H1 (cell line): ENCODE results near the gene RNF38.

Experiments
- EZH2 ChIP-seq: fragments of 200-600 bp; sonication (generic); IDR thresholded peaks from 2 replicates; pipeline ENCODE4 v1.7.1; 2012; ENCODE audit warnings: low read depth, mild to moderate bottlenecking, moderate library complexity, low read length, inconsistent platforms; ENCODE audit not compliant: severe bottlenecking
- JUN ChIP-seq: IDR thresholded peaks from 2 replicates; pipeline ENCODE4 v1.6.1; 2011; ENCODE audit warnings: low read depth, mild to moderate bottlenecking, improper control_type of control experiment, low read length
- RFX5 ChIP-seq: IDR thresholded peaks from 2 replicates; pipeline ENCODE4 v1.6.1; 2011; ENCODE audit warnings: low read depth, low read length, improper control_type of control experiment, borderline replicate concordance
- SP1 ChIP-seq: IDR thresholded peaks from 2 replicates; pipeline ENCODE4 v1.6.1; 2011; ENCODE audit warnings: low read depth, low read length
- TAF7 ChIP-seq: optimal IDR thresholded peaks from 2 replicates; pipeline ENCODE3; 2011; ENCODE audit warnings: low read depth, mild to moderate bottlenecking, inconsistent platforms, low read length, moderate library complexity, borderline replicate concordance
- TF ChIP-seq, protein P1 (sequence below), 3 experiments: IDR thresholded peaks; 1 replicate in 2 of 3; 2 replicates in 1 of 3; pipeline versions ENCODE4 v1.5.1 to v1.6.1; 2011; ENCODE audit warnings: low read length in 3 of 3, mild to moderate bottlenecking in 3 of 3, inconsistent platforms in 2 of 3, low read depth in 1 of 3, moderate library complexity in 1 of 3; ENCODE audit not compliant: insufficient read depth in 1 of 3; ENCODE audit errors: control extremely low read depth in 1 of 3

DNA sequence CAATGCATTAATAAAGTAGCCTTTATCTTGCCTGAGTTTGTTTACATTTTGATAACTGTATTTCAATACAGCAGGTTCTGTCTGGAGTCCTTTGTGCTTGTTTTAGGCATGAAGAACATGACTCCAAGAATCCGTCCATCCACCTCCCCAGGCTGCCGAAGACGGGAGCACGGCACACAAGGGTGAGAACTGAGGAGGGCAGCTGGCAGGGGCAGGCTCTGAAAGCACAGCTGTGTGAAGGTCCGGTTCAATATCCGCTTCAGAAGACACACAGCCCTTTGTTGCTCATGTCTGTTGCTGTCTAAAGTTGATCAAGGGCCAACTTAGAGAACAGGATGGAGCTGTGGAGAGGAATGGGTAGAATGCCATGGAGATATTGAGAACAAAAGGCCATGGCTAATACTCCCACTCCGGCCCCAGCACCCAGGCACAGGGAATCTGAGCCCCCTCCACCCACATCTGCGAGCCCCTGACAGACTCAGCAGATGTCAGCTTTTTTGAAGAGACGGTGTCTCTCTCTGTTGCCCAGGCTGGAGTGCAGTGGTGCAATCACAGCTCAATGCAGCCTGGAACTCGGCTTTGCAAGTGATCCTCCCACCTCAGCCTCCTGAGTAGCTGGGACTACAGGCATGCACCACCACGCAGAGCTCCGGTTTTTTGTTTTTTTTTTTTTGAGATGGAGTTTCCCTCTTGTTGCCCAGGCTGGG, 83.3 kb downstream of the RNF38 start:
- TF ChIP-seq, protein P1, sequence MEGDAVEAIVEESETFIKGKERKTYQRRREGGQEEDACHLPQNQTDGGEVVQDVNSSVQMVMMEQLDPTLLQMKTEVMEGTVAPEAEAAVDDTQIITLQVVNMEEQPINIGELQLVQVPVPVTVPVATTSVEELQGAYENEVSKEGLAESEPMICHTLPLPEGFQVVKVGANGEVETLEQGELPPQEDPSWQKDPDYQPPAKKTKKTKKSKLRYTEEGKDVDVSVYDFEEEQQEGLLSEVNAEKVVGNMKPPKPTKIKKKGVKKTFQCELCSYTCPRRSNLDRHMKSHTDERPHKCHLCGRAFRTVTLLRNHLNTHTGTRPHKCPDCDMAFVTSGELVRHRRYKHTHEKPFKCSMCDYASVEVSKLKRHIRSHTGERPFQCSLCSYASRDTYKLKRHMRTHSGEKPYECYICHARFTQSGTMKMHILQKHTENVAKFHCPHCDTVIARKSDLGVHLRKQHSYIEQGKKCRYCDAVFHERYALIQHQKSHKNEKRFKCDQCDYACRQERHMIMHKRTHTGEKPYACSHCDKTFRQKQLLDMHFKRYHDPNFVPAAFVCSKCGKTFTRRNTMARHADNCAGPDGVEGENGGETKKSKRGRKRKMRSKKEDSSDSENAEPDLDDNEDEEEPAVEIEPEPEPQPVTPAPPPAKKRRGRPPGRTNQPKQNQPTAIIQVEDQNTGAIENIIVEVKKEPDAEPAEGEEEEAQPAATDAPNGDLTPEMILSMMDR (IDR thresholded peaks at IDR 0.05; ENCODE audit: control extremely low read depth in 1 of 3, insufficient read depth in 1 of 3, low read depth in 1 of 3, low read length in 3 of 3) = no peak
- TF ChIP-seq JUN (no peak), TAF7 (no peak), EZH2 (no peak), SP1 (no peak), RFX5 (no peak)
